ENCODE measurements around the gene UGGT2. TPM values are rescaled to one million over a fixed set of nuclear protein-coding genes. Genes with fewer than 3 reads are reported as not detected.

Gene UGGT2
- total and polyA plus RNA-seq, 7 donors: 1.2 to 40.2 (median 32.7) TPM

GRCh38 chr13:95801825-95802224 lies 251.4 kb downstream of the UGGT2 start:
- Histone ChIP-seq H3K27me3 (no peaks in the 10 kb centered on the region), H3K36me3 (no peaks in the 10 kb centered on the region), H3K27ac (no peak overlapping the region), H3K4me3 (no peak overlapping the region), H3K9me3 (peaks cover 0 to 7% (median 0%) of the 10 kb centered on the region in 4 donors), H3K4me1 (no peaks in the 10 kb centered on the region)
- intact Hi-C loops (cut with DNase I): no loop called here
- DNase-seq: no peak
- WGBS, 2 donors: 93 to 96% methylated on average over 4 of the region's 4 CpGs
- TF ChIP-seq CTCF (IDR thresholded peaks at IDR 0.05): no peak
- TF ChIP-seq POLR2A (IDR thresholded peaks at IDR 0.05): no peak
- TF ChIP-seq EP300 (IDR thresholded peaks at IDR 0.05): no peak
- TF ChIP-seq POLR2AphosphoS5 (IDR thresholded peaks at IDR 0.05): no peak

GRCh38 chr13:95800436-95800835 lies 252.8 kb downstream of the UGGT2 start:
- Histone ChIP-seq H3K4me1 (no peaks in the 10 kb centered on the region), H3K9me3 (no peaks in the 10 kb centered on the region), H3K27me3 (no peaks in the 10 kb centered on the region), H3K4me3 (no peak overlapping the region), H3K36me3 (no peaks in the 10 kb centered on the region), H3K27ac (no peak overlapping the region)
- 81 to 83% methylated on average over 1 of the region's 1 CpG for WGBS, 2 donors
- intact Hi-C loops (cut with DNase I): no loop called here
- TF ChIP-seq EP300 (IDR thresholded peaks at IDR 0.05): no peak
- no peak for TF ChIP-seq POLR2AphosphoS5 (IDR thresholded peaks at IDR 0.05)
- TF ChIP-seq CTCF (IDR thresholded peaks at IDR 0.05): no peak
- no peak for TF ChIP-seq POLR2A (IDR thresholded peaks at IDR 0.05)
- DNase-seq: no peak

GRCh38 chr13:95797016-95797415 lies 256.2 kb downstream of the UGGT2 start:
- Histone ChIP-seq H3K27ac (no peak overlapping the region), H3K4me1 (no peaks in the 10 kb centered on the region), H3K4me3 (no peak overlapping the region), H3K36me3 (peaks cover 0 to 20% (median 3%) of the 10 kb centered on the region in 4 donors), H3K9me3 (no peaks in the 10 kb centered on the region), H3K27me3 (no peaks in the 10 kb centered on the region)
- DNase-seq: no peak
- WGBS, 2 donors: 91 to 95% methylated on average over 2 of the region's 2 CpGs
- no peak for TF ChIP-seq POLR2A (IDR thresholded peaks at IDR 0.05)
- no peak for TF ChIP-seq EP300 (IDR thresholded peaks at IDR 0.05)
- TF ChIP-seq CTCF (IDR thresholded peaks at IDR 0.05): no peak
- intact Hi-C loops (cut with DNase I): no loop called here

- no peaks in the 10 kb centered on the region for H3K9me3 ChIP-seq
- intact Hi-C loops (cut with DNase I): no loop called here
- no peak overlapping the region for H3K27ac ChIP-seq
- 93 to 94% methylated on average over 3 of the region's 3 CpGs for WGBS, 2 donors
- H3K4me3 ChIP-seq: no peak overlapping the region
- TF ChIP-seq EP300 (IDR thresholded peaks at IDR 0.05) (no peak), POLR2A (IDR thresholded peaks at IDR 0.05) (no peak), POLR2AphosphoS5 (IDR thresholded peaks at IDR 0.05) (no peak), CTCF (IDR thresholded peaks at IDR 0.05) (no peak)
- peaks cover 0 to 49% (median 5%) of the 10 kb centered on the region in 4 donors for H3K36me3 ChIP-seq
- no peak for DNase-seq
- no peaks in the 10 kb centered on the region for H3K27me3 ChIP-seq
- H3K4me1 ChIP-seq: no peaks in the 10 kb centered on the region
Measured at GRCh38 chr13:95793781-95794180, 259.4 kb downstream of the UGGT2 start.

GRCh38 chr13:95793018-95793555 lies 260.1 kb downstream of the UGGT2 start:
- no peaks in the 10 kb centered on the region for H3K4me1 ChIP-seq
- intact Hi-C loops (cut with DNase I): no loop called here
- no peak overlapping the region for H3K4me3 ChIP-seq
- TF ChIP-seq EP300 (IDR thresholded peaks at IDR 0.05) (no peak), POLR2AphosphoS5 (IDR thresholded peaks at IDR 0.05) (no peak), POLR2A (IDR thresholded peaks at IDR 0.05) (no peak), CTCF (IDR thresholded peaks at IDR 0.05) (no peak)
- no peaks in the 10 kb centered on the region for H3K9me3 ChIP-seq
- DNase-seq: no peak
- H3K27me3 ChIP-seq: no peaks in the 10 kb centered on the region
- peaks cover 0 to 56% (median 5%) of the 10 kb centered on the region in 4 donors for H3K36me3 ChIP-seq
- 90 to 97% methylated on average over 3 of the region's 3 CpGs for WGBS, 2 donors
- no peak overlapping the region for H3K27ac ChIP-seq
